ENCODE measurements around the gene UIMC1.

UIMC1 gene

GRCh38 chr5:176870110-176870591, 136.4 kb downstream of the UIMC1 start:
- DNase-seq (ENCODE audit: low read depth): peak; percentile 71

- DNase-seq (ENCODE audit: low read depth): no peak
Measured at GRCh38 chr5:176869501-176870109, 137.0 kb downstream of the UIMC1 start.

- DNase-seq (ENCODE audit: low read depth): no peak
Measured at GRCh38 chr5:176868731-176869130, 137.8 kb downstream of the UIMC1 start.

GRCh38 chr5:176868126-176868525, 138.5 kb downstream of the UIMC1 start:
- no peak for DNase-seq (ENCODE audit: low read depth)

- no peak for DNase-seq (ENCODE audit: low read depth)
Measured at GRCh38 chr5:176866707-176867310, 139.8 kb downstream of the UIMC1 start.

GRCh38 chr5:176865964-176866363, 140.6 kb downstream of the UIMC1 start:
- DNase-seq (ENCODE audit: low read depth): no peak

- DNase-seq (ENCODE audit: low read depth): no peak
Measured at GRCh38 chr5:176864755-176865154, 141.8 kb downstream of the UIMC1 start.

- DNase-seq (ENCODE audit: low read depth): no peak
Measured at GRCh38 chr5:176863765-176864098, 142.8 kb downstream of the UIMC1 start.

- no peak for DNase-seq (ENCODE audit: low read depth)
Measured at GRCh38 chr5:176863041-176863764, 143.4 kb downstream of the UIMC1 start.

GRCh38 chr5:176862330-176862995, 144.1 kb downstream of the UIMC1 start:
- DNase-seq (ENCODE audit: low read depth): no peak

- DNase-seq (ENCODE audit: low read depth): no peak
Measured at GRCh38 chr5:176861276-176861675, 145.3 kb downstream of the UIMC1 start.

GRCh38 chr5:176860381-176860780, 146.2 kb downstream of the UIMC1 start:
- DNase-seq (ENCODE audit: low read depth): no peak

GRCh38 chr5:176859916-176860315, 146.7 kb downstream of the UIMC1 start:
- DNase-seq (ENCODE audit: low read depth): no peak

- no peak for DNase-seq (ENCODE audit: low read depth)
Measured at GRCh38 chr5:176857894-176858273, 148.7 kb downstream of the UIMC1 start.

GRCh38 chr5:176857216-176857893, 149.2 kb downstream of the UIMC1 start:
- no peak for DNase-seq (ENCODE audit: low read depth)

- DNase-seq (ENCODE audit: low read depth): no peak
Measured at GRCh38 chr5:176856746-176857145, 149.8 kb downstream of the UIMC1 start.

GRCh38 chr5:176855598-176855997, 151.0 kb downstream of the UIMC1 start:
- DNase-seq (ENCODE audit: low read depth): no peak

Measured in ELR (cell line).